Ovary (tissue), 9 donors: ENCODE measurements around the gene DSG1. TPM values are rescaled to one million over a fixed set of nuclear protein-coding genes. Genes with fewer than 3 reads are reported as not detected.

Experiments used
- DNase-seq, 5 donors: peaks; one replicate each; pipeline ENCODE4 v3.0.0-alpha.2; 2019 to 2020
- H3K27ac ChIP-seq, 2 donors: fragments of 200-600 bp; one replicate each; pipeline versions ENCODE4 v1.5.1 to v1.8.0; 2019 to 2022
- H3K27me3 ChIP-seq: fragments of 200-600 bp; one replicate; pipeline ENCODE4 v1.8.0; 2022
- H3K36me3 ChIP-seq: fragments of 200-600 bp; sonication (generic); one replicate; pipeline ENCODE4 v1.5.1; 2019
- H3K4me1 ChIP-seq: one replicate; pipeline ENCODE4 v1.8.1; 2013; ENCODE audit warnings: mild to moderate bottlenecking, moderate library complexity; ENCODE audit not compliant: insufficient read depth
- H3K4me3 ChIP-seq: fragments of 200-600 bp; sonication (generic); one replicate; pipeline ENCODE4 v1.5.1; 2017
- H3K9me3 ChIP-seq, 2 donors: fragments of 200-600 bp in 1 of 2; sonication (generic) in 1 of 2; one replicate each; pipeline versions ENCODE4 v1.5.1 to v1.8.1; 2013 to 2019; ENCODE audit warnings: mild to moderate bottlenecking in 1 of 2, moderate library complexity in 1 of 2
- EP300 ChIP-seq: sonication (generic); formaldehyde crosslinking; IDR thresholded peaks from one replicate; pipeline ENCODE4 v1.6.1; 2017; ENCODE audit warnings: antibody characterized with exemption
- POLR2A ChIP-seq: fragments of 450-650 bp; IDR thresholded peaks from one replicate; pipeline ENCODE4 v1.6.1; 2017; ENCODE audit warnings: antibody characterized with exemption, mild to moderate bottlenecking, moderate library complexity
- WGBS, 3 donors: extraction: QIAGEN DNeasy Blood & Tissue Kit in 1 of 3; methylation state at CpG; one replicate each; pipeline versions ENCODE4 v1.1.5 to v1.1.7; 2013 to 2017; 5-methylcytosine and 5-hydroxymethylcytosine counted together
- intact Hi-C, 4 donors: fragments of 100-400 bp; cut with DNase I; formaldehyde crosslinking; loops; one replicate each; pipeline versions ENCODE4 v1.11.0 to v1.15.1; 2022 to 2023
- polyA plus RNA-seq, 2 donors: library from polyadenylated mRNA; stranded (reverse); fragments of 200-250 nt in 1 of 2; fragments of 350-450 nt in 1 of 2; fragmentation: Illumina TruSeq in 1 of 2; extraction: RNeasy Lipid Tissue Mini Kit (QIAGEN cat#74804) in 1 of 2; gene quantifications; one replicate each; pipeline ENCODE4 v1.2.3, GENCODE V29; 2013 to 2014
- small RNA-seq: library from RNA; depleted of rRNA; stranded (forward); fragments of <200 nt; gene quantifications from one replicate; pipeline ENCODE3, GENCODE V24; 2016
- total RNA-seq, 7 donors: library from RNA; depleted of rRNA in 2 of 7; stranded (reverse); fragments of >200 nt in 2 of 7; fragmentation: NEBNext Ultra II Directional in 3 of 7; extraction: Animal tissue kit (Norgen Biotek cat#: 25700) in 3 of 7; gene quantifications; one replicate each; pipeline versions ENCODE4 v1.1.0 to v1.2.4, GENCODE V29; 2016 to 2023
- TF ChIP-seq, protein P1 (sequence below), 3 donors: fragments of 450-650 bp in 2 of 3; fragments of 200-600 bp in 1 of 3; IDR thresholded peaks; one replicate each; pipeline versions ENCODE4 v1.5.1 to v1.8.0; 2016 to 2022; ENCODE audit warnings: antibody characterized with exemption in 3 of 3, mild to moderate bottlenecking in 1 of 3
- donor health status: DM: no; HTN: no; CAD: no; lungs with moderate emphysema.
- donor health status: DM: no; HTN: no; CAD: no.
- donor health status: Bipolar disorder and iron deficiency.
- donor health status: DM: yes; HTN: yes; CAD: no.
- donor health status: DM: no; HTN: no; CAD: no.
- donor health status: DM: yes; HTN: yes; CAD: no.

The DSG1 gene
- total and polyA plus RNA-seq, 9 donors = not detected

- Histone ChIP-seq H3K9me3 (no peaks in the 10 kb centered on the region), H3K36me3 (no peaks in the 10 kb centered on the region), H3K27me3 (no peaks in the 10 kb centered on the region), H3K4me3 (no peak overlapping the region), H3K4me1 (no peaks in the 10 kb centered on the region), H3K27ac (no peak overlapping the region)
- TF ChIP-seq, protein P1, sequence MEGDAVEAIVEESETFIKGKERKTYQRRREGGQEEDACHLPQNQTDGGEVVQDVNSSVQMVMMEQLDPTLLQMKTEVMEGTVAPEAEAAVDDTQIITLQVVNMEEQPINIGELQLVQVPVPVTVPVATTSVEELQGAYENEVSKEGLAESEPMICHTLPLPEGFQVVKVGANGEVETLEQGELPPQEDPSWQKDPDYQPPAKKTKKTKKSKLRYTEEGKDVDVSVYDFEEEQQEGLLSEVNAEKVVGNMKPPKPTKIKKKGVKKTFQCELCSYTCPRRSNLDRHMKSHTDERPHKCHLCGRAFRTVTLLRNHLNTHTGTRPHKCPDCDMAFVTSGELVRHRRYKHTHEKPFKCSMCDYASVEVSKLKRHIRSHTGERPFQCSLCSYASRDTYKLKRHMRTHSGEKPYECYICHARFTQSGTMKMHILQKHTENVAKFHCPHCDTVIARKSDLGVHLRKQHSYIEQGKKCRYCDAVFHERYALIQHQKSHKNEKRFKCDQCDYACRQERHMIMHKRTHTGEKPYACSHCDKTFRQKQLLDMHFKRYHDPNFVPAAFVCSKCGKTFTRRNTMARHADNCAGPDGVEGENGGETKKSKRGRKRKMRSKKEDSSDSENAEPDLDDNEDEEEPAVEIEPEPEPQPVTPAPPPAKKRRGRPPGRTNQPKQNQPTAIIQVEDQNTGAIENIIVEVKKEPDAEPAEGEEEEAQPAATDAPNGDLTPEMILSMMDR (IDR thresholded peaks at IDR 0.05) = no peak
- TF ChIP-seq EP300 = no peak
- TF ChIP-seq POLR2A = no peak
- DNase-seq = no peak
- intact Hi-C loops = no loop called here
- 29 to 58% (median 53%) methylated on average over 6 of the region's 6 CpGs for WGBS, 3 donors
Measured at GRCh38 chr18:31399306-31400032, 81.5 kb downstream of the DSG1 start.

GRCh38 chr18:31401156-31402025, 83.4 kb downstream of the DSG1 start:
- no peak for DNase-seq
- Histone ChIP-seq H3K4me3 (no peak overlapping the region), H3K9me3 (no peaks in the 10 kb centered on the region), H3K4me1 (no peaks in the 10 kb centered on the region), H3K36me3 (no peaks in the 10 kb centered on the region), H3K27me3 (no peaks in the 10 kb centered on the region), H3K27ac (no peak overlapping the region)
- 58 to 74% (median 60%) methylated on average over 6 of the region's 6 CpGs for WGBS, 3 donors
- intact Hi-C loops = no loop called here
- TF ChIP-seq, protein P1 (IDR thresholded peaks at IDR 0.05) = no peak
- no peak for TF ChIP-seq EP300

DNA sequence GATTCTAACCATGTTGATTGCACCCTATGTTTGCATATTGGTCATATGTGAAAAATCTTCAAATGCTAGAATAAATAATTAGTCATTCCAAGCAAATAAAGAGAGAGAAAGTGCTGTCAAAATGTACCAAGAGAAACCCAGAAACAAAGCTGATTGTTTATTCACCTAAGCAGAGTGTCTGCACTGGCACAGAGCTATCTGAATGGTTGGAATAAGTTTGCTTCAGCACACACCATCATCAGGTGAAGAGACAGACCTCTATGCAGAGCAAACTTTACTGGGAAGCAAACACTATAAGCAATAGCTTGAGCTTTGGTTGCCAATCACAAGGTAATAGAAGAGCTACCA, 84.0 kb downstream of the DSG1 start:
- H3K4me1 ChIP-seq = no peaks in the 10 kb centered on the region
- no peaks in the 10 kb centered on the region for H3K36me3 ChIP-seq
- no peak overlapping the region for H3K4me3 ChIP-seq
- no peak for DNase-seq
- intact Hi-C loops = no loop called here
- no peaks in the 10 kb centered on the region for H3K9me3 ChIP-seq
- no peaks in the 10 kb centered on the region for H3K27me3 ChIP-seq
- H3K27ac ChIP-seq = no peak overlapping the region
- no peak for TF ChIP-seq EP300
- no peak for TF ChIP-seq POLR2A
- TF ChIP-seq, protein P1 (IDR thresholded peaks at IDR 0.05) = no peak

GRCh38 chr18:31403409-31403808, 85.4 kb downstream of the DSG1 start:
- no peaks in the 10 kb centered on the region for H3K27me3 ChIP-seq
- DNase-seq = no peak
- H3K9me3 ChIP-seq = no peaks in the 10 kb centered on the region
- WGBS, 3 donors = 10 to 40% (median 12%) methylated on average over 2 of the region's 2 CpGs
- H3K27ac ChIP-seq = no peak overlapping the region
- H3K4me3 ChIP-seq = no peak overlapping the region
- intact Hi-C loops = no loop called here
- no peaks in the 10 kb centered on the region for H3K36me3 ChIP-seq
- TF ChIP-seq, protein P1 (IDR thresholded peaks at IDR 0.05) = no peak
- TF ChIP-seq EP300 (no peak), POLR2A (no peak)
- no peaks in the 10 kb centered on the region for H3K4me1 ChIP-seq

Small RNA genes lying within 50 kb of the gene (small RNA-seq; reads per million reads assigned to genes)
- gene RF00019 = not detected
- not detected for gene RNU6-167P

Other genes with a start within 250 kb of the DSG1 start
- gene DSC2, start 215.7 kb upstream of the DSG1 start, total RNA-seq = 10 to 100 TPM in 1 of 7 donors, 1 to 10 TPM in 3, under 1 TPM in 3; 0.73 to 12.6 (median 2.5) TPM
- gene DSC2, start 215.7 kb upstream of the DSG1 start, polyA plus RNA-seq = 1 to 10 TPM in 1 of 2 donors, under 1 TPM in 1; 0.77 to 4.7 TPM
- gene DSC1, start 155.3 kb upstream of the DSG1 start, total RNA-seq = under 1 TPM in 1 of 7 donors, not detected in 6; 0.11 TPM
- not detected for gene DSC1, start 155.3 kb upstream of the DSG1 start, polyA plus RNA-seq
- gene DSG4, start 58.6 kb downstream of the DSG1 start, total RNA-seq = not detected
- gene DSG4, start 58.6 kb downstream of the DSG1 start, polyA plus RNA-seq = not detected
- gene DSG3, start 129.6 kb downstream of the DSG1 start, total RNA-seq = under 1 TPM in 3 of 7 donors, not detected in 4; under 0.01 to 0.05 (median 0.03) TPM
- gene DSG3, start 129.6 kb downstream of the DSG1 start, polyA plus RNA-seq = not detected
- gene DSG2, start 180.0 kb downstream of the DSG1 start, total RNA-seq = 10 to 100 TPM; 15.7 to 43.7 (median 22.2) TPM
- gene DSG2, start 180.0 kb downstream of the DSG1 start, polyA plus RNA-seq = 10 to 100 TPM; 13.7 to 17.8 TPM